GM18907 (cell line): ENCODE results near the gene OR10J5.
"Not testable (repeated sequence)": the region's sequence is repeated elsewhere in the genome, so short reads cannot be mapped to it uniquely, and the experiment has no call there.

ENCODE experiments used
- ATAC-seq: cut with Tn5 transposase; IDR thresholded peaks from one replicate; pipeline ENCODE4 v1.9.1; 2021; ENCODE audit warnings: mild to moderate bottlenecking, moderate library complexity; ENCODE audit not compliant: unreplicated experiment

Gene OR10J5

GRCh38 chr1:159535907-159536306, at the start of gene OR10J5:
OR10J5 (minus strand) TSS chr1:159536007; CDS start chr1:159536007, 0 bp downstream.
- no peak for ATAC-seq

GRCh38 chr1:159584536-159584935, 48.7 kb upstream of the OR10J5 start:
- no peak for ATAC-seq

GRCh38 chr1:159581422-159581821, 45.6 kb upstream of the OR10J5 start:
- no peak for ATAC-seq

GRCh38 chr1:159580340-159580739, 44.5 kb upstream of the OR10J5 start:
- ATAC-seq, result peak; percentile 64

- ATAC-seq, result no peak
Observed at GRCh38 chr1:159577446-159577845, 41.6 kb upstream of the OR10J5 start.

- ATAC-seq, result no peak
Observed at GRCh38 chr1:159562680-159563079, 26.9 kb upstream of the OR10J5 start.

- ATAC-seq, result no peak
Observed at GRCh38 chr1:159561497-159561896, 25.7 kb upstream of the OR10J5 start.

- no peak for ATAC-seq
Observed at GRCh38 chr1:159560599-159560998, 24.8 kb upstream of the OR10J5 start.

- ATAC-seq, result no peak
Observed at GRCh38 chr1:159556931-159557369, 21.1 kb upstream of the OR10J5 start.

- no peak for ATAC-seq
Observed at GRCh38 chr1:159554696-159555095, 18.9 kb upstream of the OR10J5 start.

- no peak for ATAC-seq
Observed at GRCh38 chr1:159554261-159554660, 18.5 kb upstream of the OR10J5 start.

- no peak for ATAC-seq
Observed at GRCh38 chr1:159548126-159548525, 12.3 kb upstream of the OR10J5 start.

GRCh38 chr1:159532922-159533321, 2.9 kb downstream of the OR10J5 start:
- ATAC-seq, result no peak

GRCh38 chr1:159524792-159525191, 11.0 kb downstream of the OR10J5 start:
- ATAC-seq, result not testable (repeated sequence)

GRCh38 chr1:159510229-159510541, 25.6 kb downstream of the OR10J5 start:
- ATAC-seq, result no peak

- no peak for ATAC-seq
Observed at GRCh38 chr1:159509440-159510228, 26.2 kb downstream of the OR10J5 start.

- ATAC-seq, result no peak
Observed at GRCh38 chr1:159508951-159509350, 26.9 kb downstream of the OR10J5 start.

GRCh38 chr1:159505676-159506075, 30.1 kb downstream of the OR10J5 start:
- ATAC-seq, result no peak

GRCh38 chr1:159501082-159501481, 34.7 kb downstream of the OR10J5 start:
- no peak for ATAC-seq

- ATAC-seq, result not testable (repeated sequence)
Observed at GRCh38 chr1:159494513-159495210, 41.1 kb downstream of the OR10J5 start.

- no peak for ATAC-seq
Observed at GRCh38 chr1:159493354-159493753, 42.5 kb downstream of the OR10J5 start.

GRCh38 chr1:159492575-159493323, 43.1 kb downstream of the OR10J5 start:
- no peak for ATAC-seq
